Activated T-helper 1 cell treated with Interleukin-2 at 50 U/mL for 16 hours (primary cell): ENCODE measurements around the gene CCR5AS.
"Not testable (repeated sequence)": the region's sequence is repeated elsewhere in the genome, so short reads cannot be mapped to it uniquely, and the experiment has no call there.

Experiments used
- DNase-seq: peaks from one replicate; pipeline ENCODE4 v3.0.0-alpha.2; 2020; ENCODE audit warnings: low read depth

The CCR5AS gene

GRCh38 chr3:46354984-46355383 is 51.9 kb downstream of the CCR5AS start:
- no peak for DNase-seq

GRCh38 chr3:46354478-46354877 is 52.4 kb downstream of the CCR5AS start:
- no peak for DNase-seq

- no peak for DNase-seq
Measured at GRCh38 chr3:46353647-46354410, 53.0 kb downstream of the CCR5AS start, which contains the start of gene CCR2. TSS of gene CCR2 (plus strand) at chr3:46354111. CDS start at chr3:46357528, 3,417 bp downstream.

GRCh38 chr3:46353090-46353489 is 53.8 kb downstream of the CCR5AS start:
- no peak for DNase-seq

DNA sequence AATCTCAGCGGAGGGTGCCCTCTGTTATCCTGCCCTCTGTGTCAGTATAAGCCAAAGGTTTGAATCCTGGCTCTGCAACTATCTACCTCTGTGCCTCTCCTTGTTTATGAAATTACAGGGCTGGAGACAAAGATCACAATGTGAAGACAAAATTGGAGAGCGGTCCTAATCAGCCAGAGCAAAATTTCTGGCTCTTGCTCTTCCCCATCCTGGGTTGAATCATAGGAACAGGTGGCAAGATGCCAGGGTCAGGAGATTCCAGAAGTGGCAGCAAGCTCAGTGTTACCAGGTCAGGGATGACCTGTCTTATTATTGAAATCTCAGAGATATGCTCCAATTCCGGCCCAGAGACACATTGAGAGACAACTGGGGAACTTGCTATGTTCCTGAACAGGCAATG is 55.2 kb downstream of the CCR5AS start:
- DNase-seq: no peak

GRCh38 chr3:46350262-46350565 is 56.7 kb downstream of the CCR5AS start:
- DNase-seq: no peak

DNA sequence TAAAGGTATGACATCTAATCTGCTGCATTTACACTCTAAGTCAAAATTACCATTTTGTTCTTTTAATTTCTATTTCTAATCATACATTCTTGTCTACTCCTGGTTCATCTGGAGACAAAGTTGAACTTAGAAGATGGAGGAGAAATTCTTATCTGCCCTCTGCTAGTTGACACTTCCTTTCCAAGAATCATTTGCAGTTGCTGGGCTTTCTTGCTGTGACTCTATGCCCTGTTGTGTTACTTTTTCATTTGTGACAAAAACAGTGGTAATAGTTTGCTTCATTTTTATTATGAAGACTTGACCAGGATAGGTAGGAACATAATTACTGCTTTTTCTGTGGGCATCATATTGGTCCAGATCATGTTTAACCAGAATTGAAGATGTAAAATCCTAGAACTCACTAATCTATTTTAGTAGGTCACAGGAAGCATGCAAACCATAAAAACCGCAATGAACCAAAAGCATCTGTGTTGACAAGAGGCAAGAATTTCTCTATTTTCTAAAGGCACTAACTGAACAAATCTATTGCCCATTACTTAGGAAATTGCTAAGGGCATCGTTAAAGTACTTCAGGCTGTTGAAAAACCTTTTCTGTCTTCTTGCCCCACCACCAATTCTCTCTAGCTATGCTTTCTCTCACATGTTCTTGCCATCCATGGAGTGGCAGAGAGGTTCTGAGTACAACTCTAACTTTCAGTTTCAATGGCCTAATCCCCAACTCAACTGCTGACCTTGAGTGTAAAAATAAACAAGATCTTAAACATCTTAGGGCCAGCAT is 57.2 kb downstream of the CCR5AS start:
- no peak for DNase-seq

DNA sequence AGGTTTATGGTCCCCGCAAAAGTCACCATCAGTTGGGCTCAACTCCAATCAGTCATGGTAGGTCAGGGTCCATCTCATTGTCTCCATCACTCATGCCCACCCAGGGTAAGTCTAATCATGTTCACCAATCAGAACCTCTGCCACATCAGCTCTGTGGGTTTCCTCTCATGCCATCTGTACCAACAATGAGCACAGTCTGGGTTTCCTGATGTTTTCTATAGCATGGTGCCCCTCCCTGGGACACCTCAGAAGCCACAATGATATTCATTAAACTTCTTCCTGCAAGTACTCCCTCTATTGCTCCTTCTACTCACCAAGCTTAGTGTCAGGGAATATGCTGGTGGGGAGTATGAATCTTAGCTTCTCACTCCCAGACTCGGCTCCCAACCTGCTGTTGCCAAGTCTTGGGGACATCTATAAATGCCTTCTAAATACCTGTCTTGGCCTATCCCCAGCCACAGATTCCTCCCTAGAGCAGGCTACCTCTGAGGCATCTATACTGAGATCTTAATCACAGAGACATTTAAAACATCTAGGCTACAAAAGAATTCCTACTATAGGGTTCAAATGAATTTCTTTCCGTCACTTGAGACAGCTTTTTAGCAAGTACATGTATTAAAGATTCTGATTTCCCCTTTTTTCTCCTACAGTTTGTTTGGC is 57.9 kb downstream of the CCR5AS start:
- no peak for DNase-seq

DNA sequence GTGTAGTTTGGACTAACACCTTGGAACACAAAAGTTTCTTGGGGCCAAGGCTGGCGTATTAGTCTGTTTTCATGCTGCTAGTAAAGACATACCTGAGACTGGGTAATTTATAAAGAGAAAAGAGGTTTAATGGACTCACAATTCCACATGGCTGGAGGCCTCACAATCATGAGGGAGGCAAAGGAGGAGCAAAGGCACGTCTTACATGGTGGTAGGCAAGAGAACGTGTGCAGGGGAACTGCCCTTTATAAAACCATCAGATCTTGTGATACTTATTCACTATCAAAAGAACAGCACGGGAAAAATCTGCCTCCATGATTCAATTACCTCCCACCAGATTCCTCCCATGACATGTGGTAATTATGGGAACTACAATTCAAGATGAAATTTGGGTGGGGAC is 62.4 kb downstream of the CCR5AS start:
- DNase-seq: no peak

- no peak for DNase-seq
Measured at GRCh38 chr3:46338840-46339239, 68.0 kb downstream of the CCR5AS start.

- DNase-seq: no peak
Measured at GRCh38 chr3:46337911-46338310, 69.0 kb downstream of the CCR5AS start.

- no peak for DNase-seq
Measured at GRCh38 chr3:46335541-46335940, 71.3 kb downstream of the CCR5AS start.

- no peak for DNase-seq
Measured at GRCh38 chr3:46334741-46335478, 72.0 kb downstream of the CCR5AS start.

DNA sequence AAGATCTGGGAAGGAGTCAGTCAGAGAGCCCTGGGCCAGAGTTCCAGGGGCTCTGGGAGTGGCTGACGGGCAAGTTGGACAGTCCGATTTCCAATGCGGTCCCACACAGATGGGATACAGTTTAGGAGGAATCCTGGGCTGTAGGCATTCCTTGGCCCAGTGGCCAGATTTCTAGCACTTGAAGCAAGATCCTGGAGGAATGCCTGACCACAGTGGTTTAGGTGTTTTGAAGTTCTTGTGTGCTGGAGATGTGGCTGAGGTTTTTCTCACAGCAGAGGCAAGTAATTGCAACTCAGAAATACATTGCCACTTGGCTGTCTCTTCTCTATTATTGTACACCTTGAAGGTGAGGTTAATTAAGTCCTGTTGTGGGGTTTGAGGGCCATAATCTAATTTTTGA is 76.2 kb downstream of the CCR5AS start:
- not testable (repeated sequence) for DNase-seq

- DNase-seq: no peak
Measured at GRCh38 chr3:46325645-46326300, 81.1 kb downstream of the CCR5AS start.

GRCh38 chr3:46324036-46324435 is 82.8 kb downstream of the CCR5AS start:
- DNase-seq: no peak

DNA sequence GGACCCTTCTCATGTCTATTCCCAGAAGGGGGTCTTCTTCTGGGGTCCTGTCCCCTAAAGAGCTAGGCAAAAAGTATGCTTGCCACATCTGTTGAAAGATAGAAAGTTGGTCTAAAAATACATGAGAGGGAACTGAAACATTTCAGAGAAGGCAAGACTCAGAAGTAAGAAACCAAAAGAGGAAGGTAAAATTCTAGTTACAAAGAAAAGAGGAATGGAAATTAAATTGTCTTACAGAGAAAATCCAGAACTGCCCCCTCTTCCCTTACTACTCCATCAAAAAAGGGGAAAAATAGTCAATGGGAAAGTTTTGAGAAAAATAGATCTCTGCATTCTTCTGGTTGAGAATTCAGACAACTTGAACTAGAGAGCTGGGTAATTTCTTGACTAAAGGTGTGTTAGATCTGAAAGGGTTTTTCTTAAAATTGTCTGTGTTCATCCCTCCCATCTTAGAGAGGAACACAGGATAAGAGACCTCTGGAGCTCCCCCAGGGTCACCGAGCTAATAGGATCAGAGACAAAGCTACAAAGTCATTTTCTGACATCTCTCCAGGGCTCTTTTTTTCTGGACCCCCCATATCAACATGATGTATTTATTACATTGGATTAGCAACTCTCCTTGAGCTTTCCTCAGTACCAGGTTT is 85.3 kb downstream of the CCR5AS start:
- DNase-seq: no peak

- DNase-seq: no peak
Measured at GRCh38 chr3:46318207-46318927, 88.5 kb downstream of the CCR5AS start.

DNA sequence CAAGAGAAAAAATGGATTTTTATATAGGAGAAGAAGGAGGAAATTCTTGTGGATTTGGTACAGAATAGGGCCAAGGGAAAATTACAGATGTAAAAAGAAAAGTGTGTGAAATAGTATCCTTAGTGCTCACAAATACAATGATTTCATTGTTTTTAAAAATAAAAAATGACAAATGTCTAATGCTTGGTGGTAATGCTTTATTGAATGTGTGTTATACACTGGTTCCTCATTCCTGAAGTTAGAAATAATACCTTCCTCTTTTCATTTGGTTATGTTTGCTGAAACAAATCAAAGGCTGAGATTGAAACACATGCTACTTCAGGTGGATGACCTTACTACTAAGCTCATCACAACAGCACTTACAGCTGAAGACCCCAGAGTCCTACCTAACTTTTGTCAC is 90.7 kb downstream of the CCR5AS start:
- DNase-seq: no peak

DNA sequence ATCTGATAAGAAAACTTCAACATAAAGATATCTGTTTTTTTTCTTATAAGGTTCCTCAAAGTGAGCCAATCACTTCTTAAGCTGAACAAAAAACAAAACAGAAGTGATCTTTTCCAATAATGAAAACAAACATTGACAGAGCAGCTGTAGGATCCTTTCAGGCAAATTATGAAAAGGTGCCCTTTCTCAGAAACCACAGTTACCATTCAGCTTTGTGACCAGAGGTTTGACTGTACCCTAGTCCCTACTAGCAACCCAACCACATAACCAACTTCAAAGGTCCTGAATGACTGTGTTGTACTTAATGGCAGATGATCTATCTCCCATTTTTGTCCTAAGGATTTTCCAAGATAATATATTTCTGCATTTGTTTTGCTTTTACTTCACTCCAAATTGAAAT is 92.3 kb downstream of the CCR5AS start:
- DNase-seq: no peak
